HEK293T (cell line): Measurements from ENCODE around the gene ACHE.
"Not testable (repeated sequence)": the region's sequence is repeated elsewhere in the genome, so short reads cannot be mapped to it uniquely, and the experiment has no call there.

Experiments used
- CTCF ChIA-PET: fragments of 350-600 bp; formaldehyde crosslinking; extraction: SDS; loops from one replicate; lab custom pipeline; 2021; ENCODE audit warnings: antibody characterized with exemption, inconsistent platforms; lab: Yijun Ruan, JAX
- POLR2A ChIA-PET: fragments of 350-600 bp; formaldehyde crosslinking; extraction: SDS; loops from one replicate; lab custom pipeline; 2020; ENCODE audit warnings: antibody characterized with exemption, inconsistent platforms; lab: Yijun Ruan, JAX
- DNase-seq: peaks from one replicate; pipeline ENCODE4 v3.0.0; 2012; ENCODE audit warnings: mixed read lengths; ENCODE audit errors: extremely low spot score
- ARNT ChIP-seq: fragments of 450-650 bp; IDR thresholded peaks from 2 replicates; pipeline ENCODE4 v1.6.1; 2017; ENCODE audit warnings: mild to moderate bottlenecking
- BHLHE40 ChIP-seq: fragments of 450-650 bp; IDR thresholded peaks from 2 replicates; pipeline ENCODE4 v1.6.1; 2016; ENCODE audit warnings: mild to moderate bottlenecking, moderate library complexity, borderline replicate concordance
- CTBP1 ChIP-seq: fragments of 450-650 bp; IDR thresholded peaks from 2 replicates; pipeline ENCODE4 v1.6.1; 2016; ENCODE audit warnings: borderline replicate concordance
- ELF4 ChIP-seq: fragments of 450-650 bp; IDR thresholded peaks from 2 replicates; pipeline ENCODE4 v1.6.1; 2017; ENCODE audit warnings: antibody characterized with exemption
- FOXA1 ChIP-seq: fragments of 450-650 bp; IDR thresholded peaks from 2 replicates; pipeline ENCODE4 v1.6.1; 2016; ENCODE audit warnings: mild to moderate bottlenecking
- FOXK2 ChIP-seq: fragments of 450-650 bp; IDR thresholded peaks from 2 replicates; pipeline ENCODE4 v1.6.1; 2016; ENCODE audit warnings: mild to moderate bottlenecking
- FOXM1 ChIP-seq: fragments of 450-650 bp; IDR thresholded peaks from 2 replicates; pipeline ENCODE4 v1.6.1; 2017; ENCODE audit warnings: mild to moderate bottlenecking, borderline replicate concordance
- HDGF ChIP-seq: fragments of 450-650 bp; IDR thresholded peaks from 2 replicates; pipeline ENCODE4 v1.6.1; 2017; ENCODE audit warnings: antibody characterized with exemption, borderline replicate concordance
- L3MBTL2 ChIP-seq: fragments of 450-650 bp; conservative IDR thresholded peaks from 2 replicates; pipeline ENCODE4 v1.6.1; 2016; ENCODE audit warnings: mild to moderate bottlenecking
- LEF1 ChIP-seq: fragments of 450-650 bp; IDR thresholded peaks from 2 replicates; pipeline ENCODE4 v1.6.1; 2017; ENCODE audit warnings: mild to moderate bottlenecking, borderline replicate concordance
- NFRKB ChIP-seq: fragments of 450-650 bp; IDR thresholded peaks from 2 replicates; pipeline ENCODE4 v1.6.1; 2016; ENCODE audit warnings: mild to moderate bottlenecking, moderate library complexity
- SP1 ChIP-seq: fragments of 450-650 bp; IDR thresholded peaks from 2 replicates; pipeline ENCODE4 v1.6.1; 2017
- SUZ12 ChIP-seq: fragments of 450-650 bp; IDR thresholded peaks from 2 replicates; pipeline ENCODE4 v1.6.1; 2016; ENCODE audit warnings: mild to moderate bottlenecking
- TARDBP ChIP-seq: fragments of 450-650 bp; IDR thresholded peaks from 2 replicates; pipeline ENCODE4 v1.6.1; 2016
- ZNF384 ChIP-seq: fragments of 450-650 bp; IDR thresholded peaks from 2 replicates; pipeline ENCODE4 v1.6.1; 2016
- TF ChIP-seq, protein P1 (sequence below): fragments of 450-650 bp; IDR thresholded peaks from 2 replicates; pipeline ENCODE4 v1.6.1; 2016

Gene ACHE

DNA sequence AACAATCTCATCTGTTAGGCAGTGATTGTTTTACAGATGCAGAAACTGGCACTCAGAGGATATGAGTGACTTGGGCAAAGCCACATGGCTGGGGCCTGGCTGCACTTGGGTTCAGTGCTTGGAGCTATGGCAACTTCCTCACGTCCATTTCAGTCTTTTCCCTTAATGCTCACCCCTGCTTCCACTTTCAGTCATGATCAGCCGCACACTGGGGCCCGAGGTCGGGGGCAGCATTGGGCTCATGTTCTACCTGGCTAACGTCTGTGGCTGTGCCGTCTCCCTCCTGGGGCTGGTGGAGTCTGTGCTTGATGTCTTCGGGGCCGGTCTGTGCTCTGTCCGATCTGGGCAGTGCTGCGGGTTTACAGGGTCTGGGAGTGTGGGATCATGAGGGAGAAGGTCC lies 40.2 kb downstream of the ACHE start:
- CTCF ChIA-PET, result no interaction called here
- POLR2A ChIA-PET, result interaction anchor here (1.0 to 1.2 kb wide), 2 partner anchors 19 to 34 kb away, joined by 3 read pairs; partner anchors contain the start of genes SRRT and UFSP1

DNA sequence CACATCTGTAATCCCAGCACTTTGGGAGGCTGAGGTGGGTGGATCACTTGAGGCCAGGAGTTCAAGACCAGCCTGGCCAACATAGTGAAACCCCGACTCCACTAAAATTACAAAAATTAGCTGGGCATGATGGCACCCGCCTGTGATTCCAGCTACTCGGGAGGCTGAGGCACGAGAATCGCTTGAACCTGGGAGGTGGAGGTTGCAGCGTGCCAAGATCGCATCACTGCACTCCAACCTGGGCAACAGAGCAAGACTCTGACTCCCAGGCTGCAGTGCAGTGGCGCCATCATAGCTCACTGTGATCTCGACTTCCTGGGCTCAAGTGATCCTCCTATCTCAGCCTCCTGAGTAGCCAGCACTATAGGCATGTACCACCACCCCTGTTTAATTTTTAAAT lies 40.8 kb downstream of the ACHE start:
- CTCF ChIA-PET, DNase-seq: not testable (repeated sequence)
- POLR2A ChIA-PET, result interaction anchor here (1.6 kb wide), 1 partner anchor 35 kb away, joined by 7 read pairs; the partner anchor contains the start of gene UFSP1

More for the DNA sequence above, 40.2 kb downstream of the ACHE start:
- no peak for DNase-seq
- TF ChIP-seq ZNF384 (no peak), CTBP1 (no peak), SP1 (no peak), L3MBTL2 (no peak), LEF1 (no peak), FOXM1 (no peak)

DNA sequence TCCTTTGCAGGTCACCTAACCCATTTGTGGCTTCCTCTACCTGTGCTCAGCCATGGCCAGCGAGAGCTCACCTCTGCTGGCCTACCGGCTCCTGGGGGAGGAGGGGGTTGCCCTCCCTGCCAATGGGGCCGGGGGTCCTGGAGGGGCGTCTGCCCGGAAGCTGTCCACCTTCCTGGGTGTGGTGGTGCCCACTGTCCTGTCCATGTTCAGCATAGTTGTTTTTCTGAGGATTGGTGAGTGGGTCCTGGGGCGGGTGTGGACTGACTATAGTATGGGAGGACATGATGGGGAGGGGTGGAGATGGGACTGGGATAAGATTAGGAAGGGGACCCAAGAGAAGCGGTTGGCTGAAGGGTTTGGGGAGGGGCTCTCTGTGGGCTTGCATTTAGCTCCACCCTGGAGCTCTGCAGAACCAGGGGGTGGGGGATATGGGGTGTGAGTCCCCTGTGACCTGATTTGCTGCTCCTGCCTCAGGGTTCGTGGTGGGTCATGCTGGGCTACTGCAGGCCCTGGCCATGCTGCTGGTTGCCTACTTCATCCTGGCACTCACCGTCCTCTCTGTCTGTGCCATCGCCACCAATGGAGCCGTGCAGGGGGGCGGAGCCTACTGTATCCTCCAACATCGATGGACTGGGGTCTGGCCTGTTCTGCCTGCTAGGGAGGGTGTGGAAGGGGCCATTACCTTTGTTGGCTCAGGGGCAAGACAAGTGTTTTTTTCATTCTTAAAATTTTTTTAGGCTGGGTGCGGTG lies 41.4 kb downstream of the ACHE start:
- no peak for TF ChIP-seq HDGF
- TF ChIP-seq ZNF384, result no peak
- no peak for TF ChIP-seq CTBP1
- TF ChIP-seq, protein P1, sequence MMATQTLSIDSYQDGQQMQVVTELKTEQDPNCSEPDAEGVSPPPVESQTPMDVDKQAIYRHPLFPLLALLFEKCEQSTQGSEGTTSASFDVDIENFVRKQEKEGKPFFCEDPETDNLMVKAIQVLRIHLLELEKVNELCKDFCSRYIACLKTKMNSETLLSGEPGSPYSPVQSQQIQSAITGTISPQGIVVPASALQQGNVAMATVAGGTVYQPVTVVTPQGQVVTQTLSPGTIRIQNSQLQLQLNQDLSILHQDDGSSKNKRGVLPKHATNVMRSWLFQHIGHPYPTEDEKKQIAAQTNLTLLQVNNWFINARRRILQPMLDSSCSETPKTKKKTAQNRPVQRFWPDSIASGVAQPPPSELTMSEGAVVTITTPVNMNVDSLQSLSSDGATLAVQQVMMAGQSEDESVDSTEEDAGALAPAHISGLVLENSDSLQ, result no peak
- no peak for TF ChIP-seq L3MBTL2
- TF ChIP-seq NFRKB, result no peak
- no peak for TF ChIP-seq SUZ12
- TF ChIP-seq ELF4, result no peak
- no peak for TF ChIP-seq ARNT
- no peak for TF ChIP-seq FOXK2
- no peak for TF ChIP-seq TARDBP
- TF ChIP-seq LEF1, result no peak
- TF ChIP-seq BHLHE40, result no peak
- no peak for DNase-seq
- ChIA-PET POLR2A (interaction anchor here (0.9 to 1.6 kb wide), 2 partner anchors 35 to 53 kb away, joined by 3 to 7 read pairs; partner anchors contain the start of gene UFSP1), CTCF (no interaction called here)

DNA sequence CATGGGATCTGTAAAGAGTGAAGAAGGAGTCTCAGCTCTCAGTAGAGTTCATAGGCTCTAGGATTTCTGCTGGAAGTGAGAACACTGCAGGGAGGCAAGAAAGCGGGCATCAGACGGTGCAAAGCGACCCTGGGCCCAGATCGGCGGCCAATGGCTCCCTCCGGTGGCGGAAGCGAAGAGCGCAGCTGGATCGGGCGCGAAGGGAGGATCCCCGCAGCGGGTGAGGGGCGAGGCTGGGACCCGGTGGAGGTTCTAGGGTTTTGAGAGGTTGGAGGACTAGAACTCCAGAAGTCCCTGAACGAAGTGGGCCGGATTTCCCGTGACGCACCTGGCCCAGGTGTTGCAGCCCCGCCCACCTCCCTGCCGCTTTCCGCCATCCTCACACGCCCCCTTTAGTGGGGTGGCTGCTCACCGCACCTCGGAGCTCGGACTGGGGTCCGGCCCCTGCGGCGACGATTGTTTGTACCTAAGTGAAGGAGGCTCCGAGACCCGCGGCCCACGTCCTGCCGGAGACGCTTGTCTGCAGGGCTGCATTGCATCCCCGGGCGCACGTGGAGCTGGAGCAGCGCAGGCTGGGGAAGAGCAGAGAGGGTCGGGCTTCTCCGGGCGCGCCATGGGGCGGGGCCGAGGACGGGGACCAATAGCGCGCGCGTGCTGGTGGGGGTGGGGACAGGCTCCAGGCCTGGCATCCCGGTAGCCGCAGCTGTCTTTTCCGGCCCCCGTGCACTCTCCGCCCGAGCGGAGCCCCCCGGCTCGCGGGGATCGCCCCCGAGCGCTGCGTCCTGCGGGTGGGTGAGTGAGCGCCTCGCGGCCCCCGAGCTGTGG lies 43.4 kb downstream of the ACHE start, which contains the start of gene SLC12A9:
SLC12A9 (plus strand) TSS at position 666 of the 825 bp plus-strand sequence. CDS start 1,485 bp downstream, outside the sequence.
- peak; percentile 93 for DNase-seq
- ChIA-PET CTCF (interaction anchor here (0.6 to 3.1 kb wide), 12 partner anchors 10 to 225 kb away, joined by 3 to 48 read pairs (median 4); partner anchors contain the start of gene POP7), POLR2A (interaction anchor here (0.7 to 2.4 kb wide), 21 partner anchors 10 to 249 kb away, joined by 3 to 27 read pairs (median 4); partner anchors contain the start of genes EPHB4, GIGYF1, POP7 and SRRT)
- TF ChIP-seq L3MBTL2 (peak; percentile 87), NFRKB (no peak)

DNA sequence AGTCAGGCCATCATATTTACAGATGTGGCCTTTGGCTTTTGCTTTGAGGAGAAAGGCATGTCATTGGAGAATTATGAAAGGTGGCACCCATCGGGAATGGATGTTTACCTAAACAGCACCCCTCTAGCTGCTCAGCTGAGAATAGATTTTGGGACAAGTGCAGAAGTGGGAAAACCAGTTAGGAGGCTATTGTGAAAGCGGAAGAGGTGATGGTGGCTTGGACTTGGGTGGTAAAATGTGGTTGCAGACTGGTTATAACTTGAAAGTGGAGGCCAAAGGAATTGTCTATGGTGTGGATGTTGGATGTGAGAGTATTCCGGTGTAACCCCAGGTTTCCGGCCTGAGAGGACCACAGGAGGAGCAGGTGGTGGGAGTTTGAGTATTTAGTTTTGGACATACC lies 48.3 kb downstream of the ACHE start:
- no peak for TF ChIP-seq TARDBP
- DNase-seq, result no peak
- CTCF ChIA-PET, result no interaction called here
- POLR2A ChIA-PET, result no interaction called here

DNA sequence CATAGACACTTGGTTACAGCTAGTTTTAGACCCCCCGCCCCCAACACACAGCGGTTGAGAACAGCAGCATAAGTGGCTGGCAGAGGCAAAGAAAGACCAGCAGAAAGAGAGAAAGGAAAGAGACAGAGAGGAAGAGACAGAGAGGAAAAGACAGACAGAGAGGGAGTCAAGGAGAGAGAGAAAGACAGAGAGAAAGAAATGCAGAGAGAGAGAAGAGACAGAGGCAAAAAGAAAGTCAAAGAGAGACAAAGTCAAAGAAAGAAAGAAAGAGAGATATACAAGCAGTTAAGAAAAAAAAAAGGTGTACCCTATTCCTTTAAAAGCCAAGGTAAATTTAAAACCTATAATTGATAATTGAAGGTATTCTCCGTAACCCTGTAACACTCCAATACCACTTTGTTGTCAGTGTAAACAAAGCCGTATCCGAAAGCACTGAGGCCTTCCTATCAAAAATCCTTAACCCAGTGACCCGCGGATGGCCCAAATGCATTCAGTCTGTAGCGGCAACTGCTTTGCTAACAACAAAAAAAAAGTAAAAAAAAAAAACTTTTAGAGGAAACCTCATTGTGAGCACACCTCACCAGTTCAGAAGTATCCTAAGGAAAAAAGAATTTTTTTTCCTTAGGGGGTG lies 55.1 kb downstream of the ACHE start:
- DNase-seq, result no peak
- TF ChIP-seq L3MBTL2 (no peak), SP1 (no peak), CTBP1 (no peak), FOXA1 (no peak), FOXK2 (no peak), HDGF (no peak), TARDBP (no peak), FOXM1 (no peak), ZNF384 (no peak), ELF4 (no peak), BHLHE40 (no peak), NFRKB (no peak), SUZ12 (no peak), LEF1 (no peak), ARNT (no peak)
- TF ChIP-seq, protein P1, result no peak
- CTCF ChIA-PET, result no interaction called here
- POLR2A ChIA-PET, result no interaction called here
